Measurements from ENCODE around the gene P2RX7. TPM values are rescaled to one million over a fixed set of nuclear protein-coding genes. Genes with fewer than 3 reads are reported as not detected.

P2RX7 gene
- total RNA-seq, 3 donors from 2014 or later, result 1.0 to 10.9 (median 1.4) TPM

GRCh38 chr12:121116318-121117225 lies 16.1 kb upstream of the P2RX7 start:
- Histone ChIP-seq H3K4me3 (no peak overlapping the region), H3K36me3 (ENCODE audit: low read depth) (no peaks in the 10 kb centered on the region), H3K4me1 (ENCODE audit: low read depth) (peaks cover 4% of the 10 kb centered on the region), H3K9me3 (no peaks in the 10 kb centered on the region)
- intact Hi-C loops (cut with DNase I, micrococcal nuclease), result no loop called here
- ATAC-seq, result no peak
- no peak for TF ChIP-seq CTCF (IDR thresholded peaks at IDR 0.05)
- DNase-seq, result no peak

DNA sequence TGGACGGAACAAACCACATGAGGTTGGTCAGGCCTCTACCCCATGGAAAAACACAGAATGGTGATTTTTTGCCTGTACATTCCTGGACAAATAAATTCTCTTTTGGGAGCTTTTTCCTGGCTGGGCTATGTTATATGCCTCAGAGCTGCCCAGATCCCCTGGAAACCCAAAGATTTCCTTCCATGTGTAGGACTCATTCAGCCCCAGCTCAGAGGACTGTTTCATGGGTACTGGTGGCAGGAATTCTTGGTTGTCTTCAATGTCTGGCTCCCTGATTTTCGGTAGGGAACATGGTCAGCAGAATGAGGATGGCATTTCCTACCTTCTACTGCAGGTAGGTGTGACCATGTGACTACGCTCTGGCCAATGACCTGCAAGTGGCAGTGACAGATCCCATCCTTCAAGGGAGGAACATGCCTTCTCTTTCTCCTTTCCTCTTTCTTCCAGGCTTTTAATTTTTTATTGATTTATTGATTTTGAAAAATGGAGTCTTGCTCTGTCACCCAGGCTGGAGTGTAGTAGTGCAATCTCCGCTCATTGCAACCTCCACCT lies 15.4 kb upstream of the P2RX7 start:
- no peak for TF ChIP-seq CTCF (IDR thresholded peaks at IDR 0.05)
- H3K4me1 ChIP-seq (ENCODE audit: low read depth), result peaks cover 4% of the 10 kb centered on the region
- ATAC-seq, result no peak

DNA sequence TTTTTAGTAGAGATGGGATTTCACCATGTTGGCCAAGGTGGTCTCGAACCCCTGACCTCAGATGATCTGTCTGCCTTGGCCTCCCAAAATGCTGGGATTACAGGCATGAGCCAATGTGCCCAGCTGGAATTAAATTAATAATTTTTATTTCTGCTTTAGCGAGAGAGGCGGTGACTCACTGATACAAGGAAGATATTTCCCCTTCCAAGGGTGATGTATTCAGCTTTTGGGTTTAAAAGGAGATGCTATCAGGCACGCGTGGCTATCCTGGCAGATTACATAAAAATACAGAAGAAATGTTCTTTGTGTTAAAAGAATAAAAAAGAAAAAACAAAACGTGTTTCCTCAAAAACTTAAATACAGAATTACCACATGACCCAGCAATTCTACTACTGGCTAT lies 12.4 kb upstream of the P2RX7 start:
- no peak overlapping the region for H3K4me3 ChIP-seq
- no peaks in the 10 kb centered on the region for H3K9me3 ChIP-seq
- intact Hi-C loops (cut with DNase I, micrococcal nuclease), result no loop called here
- TF ChIP-seq CTCF (IDR thresholded peaks at IDR 0.05), result no peak
- H3K4me1 ChIP-seq (ENCODE audit: low read depth), result peaks cover 3% of the 10 kb centered on the region
- ATAC-seq (no peak), DNase-seq (no peak)
- H3K36me3 ChIP-seq (ENCODE audit: low read depth), result no peaks in the 10 kb centered on the region

More for the DNA sequence above, 15.4 kb upstream of the P2RX7 start:
- H3K9me3 ChIP-seq, result no peaks in the 10 kb centered on the region
- no peaks in the 10 kb centered on the region for H3K36me3 ChIP-seq (ENCODE audit: low read depth)
- H3K4me3 ChIP-seq, result no peak overlapping the region
- no peak for DNase-seq
- intact Hi-C loops (cut with DNase I, micrococcal nuclease), result no loop called here

DNA sequence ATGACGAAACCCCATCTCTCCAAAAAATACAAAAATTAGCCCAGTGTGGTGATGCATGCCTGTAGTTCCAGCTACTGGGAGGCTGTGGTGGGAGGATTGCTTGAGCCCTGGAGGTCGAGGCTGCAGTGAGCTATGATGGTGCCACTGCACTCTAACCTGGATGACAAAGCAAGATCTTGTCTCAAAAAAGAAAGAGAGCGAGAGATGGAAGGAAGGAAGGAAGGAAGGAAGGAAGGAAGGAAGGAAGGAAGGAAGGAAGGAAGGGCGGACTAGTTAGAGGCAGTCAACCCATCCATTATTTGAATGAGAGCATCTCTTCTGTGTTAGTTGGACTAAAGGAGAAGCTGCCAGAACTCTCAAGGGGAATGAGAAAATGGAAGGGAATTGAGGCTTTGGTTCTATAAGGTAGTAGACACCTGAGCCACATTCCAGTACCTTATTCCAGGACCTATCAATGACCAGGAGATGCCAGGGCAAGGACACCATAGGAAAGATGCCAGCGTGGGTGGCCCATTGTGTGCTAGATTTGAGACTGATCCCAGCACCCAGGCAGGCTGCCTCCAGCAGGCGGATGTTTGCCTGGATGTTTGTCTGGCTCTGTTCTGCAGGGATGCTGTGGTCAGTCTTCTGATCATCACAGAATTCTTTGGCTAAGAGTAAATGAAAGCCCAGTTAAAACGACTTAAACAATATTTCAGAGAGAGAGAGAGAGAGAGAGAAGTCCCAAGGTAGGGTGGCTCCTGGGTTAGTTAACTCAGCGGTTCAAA lies 11.5 kb upstream of the P2RX7 start:
- intact Hi-C loops (cut with DNase I, micrococcal nuclease), result no loop called here
- Histone ChIP-seq H3K9me3 (no peaks in the 10 kb centered on the region), H3K36me3 (ENCODE audit: low read depth) (no peaks in the 10 kb centered on the region), H3K4me3 (no peak overlapping the region), H3K4me1 (ENCODE audit: low read depth) (no peaks in the 10 kb centered on the region)
- DNase-seq, result no peak
- no peak for TF ChIP-seq CTCF (IDR thresholded peaks at IDR 0.05)
- ATAC-seq, result no peak

GRCh38 chr12:121121805-121122204 lies 10.9 kb upstream of the P2RX7 start:
- ATAC-seq (no peak), DNase-seq (no peak)
- Histone ChIP-seq H3K9me3 (no peaks in the 10 kb centered on the region), H3K4me3 (no peak overlapping the region), H3K4me1 (ENCODE audit: low read depth) (no peaks in the 10 kb centered on the region), H3K36me3 (ENCODE audit: low read depth) (no peaks in the 10 kb centered on the region)
- intact Hi-C loops (cut with DNase I, micrococcal nuclease), result no loop called here
- no peak for TF ChIP-seq CTCF (IDR thresholded peaks at IDR 0.05)
